Neural progenitor cell (in vitro differentiated cells): ENCODE results near the gene RAD51B.

ENCODE experiments used
- CTCF ChIP-seq: fragments of 200-600 bp; sonication (generic); IDR thresholded peaks from 2 replicates; pipeline ENCODE4 v1.5.1; 2017; ENCODE audit warnings: antibody characterized with exemption, mild to moderate bottlenecking
- EZH2 ChIP-seq: fragments of 200-600 bp; sonication (generic); IDR thresholded peaks from 2 replicates; pipeline ENCODE4 v1.6.1; 2017; ENCODE audit warnings: antibody characterized with exemption, mild to moderate bottlenecking, moderate library complexity

GRCh38 chr14:68281497-68281896 is 461.9 kb downstream of the RAD51B start:
- TF ChIP-seq CTCF: no peak
- TF ChIP-seq EZH2: no peak
